GM18508 (cell line): ENCODE data around the gene NEAT1.

Experiments
- ATAC-seq: cut with Tn5 transposase; IDR thresholded peaks from one replicate; pipeline ENCODE4 v1.9.1; 2021; ENCODE audit warnings: moderate number of reproducible peaks; ENCODE audit not compliant: insufficient read depth, unreplicated experiment

Gene NEAT1

GRCh38 chr11:65388731-65389130, 33.9 kb upstream of the NEAT1 start:
- ATAC-seq = no peak

DNA sequence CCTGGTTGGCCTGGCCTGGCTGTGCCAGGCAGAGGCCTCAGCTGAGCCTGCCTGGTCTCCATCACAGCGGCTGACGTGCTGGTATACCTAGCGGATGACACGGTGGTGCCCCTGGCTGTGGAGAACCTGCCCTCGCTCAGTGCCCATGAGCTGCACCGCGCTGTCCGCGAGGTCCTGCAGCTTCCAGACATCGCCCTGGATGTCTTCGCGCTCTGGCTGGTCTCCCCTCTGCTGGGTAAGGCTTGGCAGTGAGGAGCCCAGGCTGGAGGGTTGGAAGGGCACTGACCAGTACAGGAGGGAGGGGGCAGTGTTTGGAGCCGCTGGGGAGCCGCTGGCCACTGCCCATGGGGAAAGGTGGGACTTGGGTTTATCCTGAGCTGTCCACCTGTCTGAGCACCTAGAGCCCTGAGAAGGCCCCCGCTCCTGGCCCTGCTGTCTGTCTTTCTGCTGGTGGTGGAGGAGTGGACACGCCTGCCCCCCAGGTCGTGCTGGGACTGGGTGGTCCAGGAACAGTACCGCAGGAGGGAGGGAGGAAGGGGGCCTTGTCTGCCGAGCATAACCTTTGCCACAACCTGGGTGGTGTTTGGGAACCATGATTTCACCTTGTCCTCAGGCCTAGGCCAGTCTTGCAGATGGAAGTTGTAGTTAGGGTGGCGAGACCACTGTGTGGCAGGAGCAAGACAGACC, 33.2 kb upstream of the NEAT1 start:
- no peak for ATAC-seq

DNA sequence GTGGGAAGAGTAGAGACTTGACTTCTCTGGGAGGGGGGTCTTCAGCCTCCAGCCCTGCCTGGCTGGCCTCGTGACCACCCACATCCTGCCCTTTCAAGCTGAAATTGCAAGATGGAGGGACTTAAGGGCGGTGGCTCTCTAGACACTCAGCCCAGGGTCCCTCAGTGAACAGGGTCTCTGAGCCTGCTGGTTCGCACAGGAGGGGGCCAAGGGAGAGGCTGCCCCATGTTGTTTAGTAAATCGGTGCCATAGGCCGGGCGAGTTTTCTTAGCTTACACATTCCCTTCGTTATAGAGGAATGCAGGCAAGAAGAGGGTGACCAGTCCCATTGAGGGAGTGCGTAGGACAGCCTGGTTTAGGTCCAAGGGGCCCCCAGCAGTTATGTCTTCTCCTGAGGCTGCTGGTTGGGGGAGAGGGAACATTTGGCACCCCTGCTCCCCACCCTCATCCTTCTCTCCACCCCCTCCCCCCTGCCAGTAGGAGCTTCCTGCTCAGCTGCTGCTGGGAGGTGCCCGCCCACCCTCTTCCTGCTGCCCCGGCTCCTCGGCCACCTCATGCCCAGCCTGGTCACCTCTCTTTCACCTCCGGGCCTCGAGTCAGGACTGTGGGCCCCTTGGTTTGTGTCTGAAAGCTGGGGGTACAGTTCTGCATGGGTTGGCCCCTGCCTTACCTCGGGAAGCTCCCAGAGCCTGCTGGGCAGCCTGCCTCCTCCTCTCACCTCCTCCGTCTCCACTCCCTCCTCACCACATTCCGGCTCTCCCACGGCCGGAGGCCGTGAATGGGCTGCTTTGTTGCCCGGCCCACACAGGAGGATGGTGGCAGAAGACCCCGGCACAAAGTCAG, 32.3 kb upstream of the NEAT1 start:
- no peak for ATAC-seq

DNA sequence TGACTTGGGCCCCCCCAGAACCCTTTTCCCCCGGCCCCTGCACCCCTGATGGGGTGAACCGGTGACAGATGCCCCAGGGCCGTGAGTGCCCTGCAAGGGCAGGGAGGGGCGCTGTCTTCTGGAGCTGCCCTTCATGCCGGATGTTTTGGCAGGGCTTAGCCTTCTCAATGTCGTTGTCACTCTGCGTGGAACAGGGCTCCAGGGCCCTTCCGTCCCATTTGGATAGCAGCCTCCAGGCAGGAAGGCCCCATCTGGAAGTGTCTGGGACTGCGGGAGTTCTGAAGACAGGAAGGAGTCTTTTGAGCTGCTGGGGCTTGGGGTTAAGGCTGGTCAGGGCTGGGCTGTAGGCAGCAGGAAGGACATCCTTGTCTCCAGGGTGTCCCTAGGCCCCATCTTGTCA, 31.6 kb upstream of the NEAT1 start:
- ATAC-seq = no peak

- no peak for ATAC-seq
Observed at GRCh38 chr11:65392186-65392829, 30.3 kb upstream of the NEAT1 start.

DNA sequence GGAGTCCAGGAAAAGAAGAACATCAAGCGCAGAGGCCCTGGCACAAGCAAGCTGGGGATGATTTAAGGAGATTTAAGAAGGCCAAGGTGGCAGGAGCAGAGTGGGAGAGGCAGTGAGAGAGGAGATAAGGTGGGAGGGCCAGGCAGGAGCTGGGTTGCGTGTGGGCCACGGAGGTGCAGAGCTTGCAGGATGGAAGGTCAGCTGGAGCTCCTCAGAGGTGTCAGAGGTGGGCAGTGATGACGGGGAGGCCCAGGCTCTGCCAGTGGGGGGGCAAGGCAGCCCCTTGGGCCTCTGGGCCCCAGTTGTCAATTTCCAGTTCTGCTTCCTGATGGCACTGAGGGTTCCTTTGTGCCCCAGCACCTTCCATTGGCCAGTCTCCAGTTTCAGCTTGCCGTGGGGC, 29.7 kb upstream of the NEAT1 start:
- no peak for ATAC-seq

GRCh38 chr11:65393513-65394079, 29.0 kb upstream of the NEAT1 start:
- ATAC-seq = no peak

DNA sequence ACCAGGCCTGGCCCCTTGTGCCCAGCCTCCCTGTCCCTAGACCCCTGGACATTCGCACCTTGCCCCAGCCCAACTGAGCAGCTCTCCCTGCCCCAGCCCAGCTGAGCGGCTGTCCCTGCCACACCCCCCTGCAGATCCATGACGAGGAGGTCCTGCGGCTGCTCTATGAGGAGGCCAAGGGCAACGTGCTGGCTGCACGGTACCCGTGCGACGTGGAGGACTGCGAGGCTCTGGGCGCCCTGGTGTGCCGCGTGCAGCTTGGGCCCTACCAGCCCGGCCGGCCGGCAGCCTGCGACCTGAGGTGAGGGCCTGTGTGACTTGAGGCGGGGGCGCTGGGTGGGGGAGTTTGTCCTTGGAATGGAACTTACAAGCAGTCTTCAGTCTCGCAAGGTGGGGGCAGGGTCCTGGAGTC, 28.5 kb upstream of the NEAT1 start:
- ATAC-seq = no peak

GRCh38 chr11:65395961-65396530, 26.6 kb upstream of the NEAT1 start:
- ATAC-seq = no peak

GRCh38 chr11:65396769-65397745, 25.5 kb upstream of the NEAT1 start:
- ATAC-seq = no peak

GRCh38 chr11:65398362-65398910, 24.2 kb upstream of the NEAT1 start:
- no peak for ATAC-seq

GRCh38 chr11:65399249-65399648, 23.3 kb upstream of the NEAT1 start:
- no peak for ATAC-seq

GRCh38 chr11:65399845-65400244, 22.8 kb upstream of the NEAT1 start:
- no peak for ATAC-seq

GRCh38 chr11:65400307-65401072, 22.1 kb upstream of the NEAT1 start:
- no peak for ATAC-seq

DNA sequence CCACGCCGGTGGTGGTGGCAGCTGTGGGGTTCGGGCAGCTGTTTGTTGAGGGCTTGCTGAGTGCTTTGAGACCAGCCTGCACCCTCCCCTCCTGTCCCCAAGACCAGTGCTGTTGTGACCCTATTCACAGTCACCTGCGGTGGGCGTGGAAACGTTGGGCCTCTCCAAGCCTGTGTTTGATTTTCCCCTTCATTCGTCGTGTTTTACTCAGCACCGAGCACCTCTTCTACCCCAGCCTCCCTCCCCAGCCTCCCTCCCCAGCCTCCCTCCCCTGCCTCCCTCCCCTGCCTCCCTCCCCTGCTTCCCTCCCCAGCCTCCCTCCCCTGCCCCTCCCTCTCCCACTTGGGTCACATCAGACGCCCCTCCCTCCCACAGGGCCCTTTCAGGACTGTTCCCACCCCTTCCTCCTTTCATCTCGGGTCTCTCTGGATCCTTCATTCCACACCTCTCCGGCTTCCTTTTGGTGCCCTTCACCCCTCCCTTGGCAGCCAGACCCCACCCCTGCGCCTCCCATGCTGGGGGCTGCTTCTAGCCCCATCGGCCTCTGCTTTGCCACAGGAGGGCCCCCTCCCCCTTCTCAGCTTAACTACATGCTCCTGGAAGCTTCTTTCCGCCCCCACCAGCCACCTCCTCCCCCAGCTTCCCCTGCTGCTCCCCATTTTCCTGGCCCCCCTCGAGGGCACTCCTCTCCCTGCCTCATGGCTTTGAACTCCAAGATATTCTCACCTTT, 21.4 kb upstream of the NEAT1 start:
- no peak for ATAC-seq

GRCh38 chr11:65401803-65402248, 20.8 kb upstream of the NEAT1 start:
- no peak for ATAC-seq

- no peak for ATAC-seq
Observed at GRCh38 chr11:65402790-65403189, 19.8 kb upstream of the NEAT1 start.
